ENCODE results near the gene GRIA2. TPM values are rescaled to one million over a fixed set of nuclear protein-coding genes. Genes with fewer than 3 reads are reported as not detected.

The GRIA2 gene
- total RNA-seq, 2 experiments from 2014 or later = not detected

DNA sequence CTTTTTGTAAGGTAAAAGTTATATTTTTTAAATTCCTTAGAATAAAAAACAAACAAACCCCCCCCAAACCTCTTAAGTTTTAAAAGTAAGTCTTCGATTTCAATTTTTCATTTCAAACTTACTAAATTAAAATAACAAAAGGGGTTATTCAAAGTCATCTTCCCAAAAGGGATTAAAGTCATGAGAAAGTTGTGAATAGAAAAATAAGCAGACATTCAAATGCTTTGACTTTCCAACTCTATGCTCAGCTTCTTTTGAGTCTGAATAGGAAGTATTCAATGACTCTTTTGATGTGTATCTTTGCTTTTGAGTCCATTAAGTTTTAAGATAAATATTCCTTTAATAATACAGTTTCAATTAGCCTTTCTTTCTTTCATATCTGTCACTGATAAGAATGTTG, 138.3 kb downstream of the GRIA2 start:
- TF ChIP-seq, protein P1, sequence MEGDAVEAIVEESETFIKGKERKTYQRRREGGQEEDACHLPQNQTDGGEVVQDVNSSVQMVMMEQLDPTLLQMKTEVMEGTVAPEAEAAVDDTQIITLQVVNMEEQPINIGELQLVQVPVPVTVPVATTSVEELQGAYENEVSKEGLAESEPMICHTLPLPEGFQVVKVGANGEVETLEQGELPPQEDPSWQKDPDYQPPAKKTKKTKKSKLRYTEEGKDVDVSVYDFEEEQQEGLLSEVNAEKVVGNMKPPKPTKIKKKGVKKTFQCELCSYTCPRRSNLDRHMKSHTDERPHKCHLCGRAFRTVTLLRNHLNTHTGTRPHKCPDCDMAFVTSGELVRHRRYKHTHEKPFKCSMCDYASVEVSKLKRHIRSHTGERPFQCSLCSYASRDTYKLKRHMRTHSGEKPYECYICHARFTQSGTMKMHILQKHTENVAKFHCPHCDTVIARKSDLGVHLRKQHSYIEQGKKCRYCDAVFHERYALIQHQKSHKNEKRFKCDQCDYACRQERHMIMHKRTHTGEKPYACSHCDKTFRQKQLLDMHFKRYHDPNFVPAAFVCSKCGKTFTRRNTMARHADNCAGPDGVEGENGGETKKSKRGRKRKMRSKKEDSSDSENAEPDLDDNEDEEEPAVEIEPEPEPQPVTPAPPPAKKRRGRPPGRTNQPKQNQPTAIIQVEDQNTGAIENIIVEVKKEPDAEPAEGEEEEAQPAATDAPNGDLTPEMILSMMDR (conservative IDR thresholded peaks at IDR 0.05; ENCODE audit: low read length) = no peak
- no peak for TF ChIP-seq EZH2phosphoT487 (IDR thresholded peaks at IDR 0.05; ENCODE audit: borderline replicate concordance, low read depth, low read length)
- H3K27ac ChIP-seq (ENCODE audit: low read depth, low read length, poor library complexity, severe bottlenecking) = no peak overlapping the region
- intact Hi-C loops (cut with micrococcal nuclease; ENCODE audit: unreplicated experiment) = no loop called here
- H3K4me2 ChIP-seq (ENCODE audit: low read length) = no peak overlapping the region
- no peaks in the 10 kb centered on the region for H3K79me2 ChIP-seq (ENCODE audit: insufficient read depth, low read depth, low read length)
- H3K4me1 ChIP-seq (ENCODE audit: insufficient read depth, low read length, poor library complexity, severe bottlenecking) = no peaks in the 10 kb centered on the region
- no peak overlapping the region for H2AFZ ChIP-seq (ENCODE audit: low read length)
- no TSS peak for BruUV-seq (replicated peaks)
- ChIA-PET POLR2A (no interaction called here), CTCF (ENCODE audit: unreplicated experiment) (no interaction called here)
- H3K36me3 ChIP-seq (ENCODE audit: insufficient read depth, low read length) = no peaks in the 10 kb centered on the region
- H3K9me3 ChIP-seq (ENCODE audit: low read length) = no peaks in the 10 kb centered on the region
- no peaks in the 10 kb centered on the region for H4K20me1 ChIP-seq (ENCODE audit: insufficient read depth, low read length)
- DNase-seq (ENCODE audit: low spot score) = no peak
- no peaks in the 10 kb centered on the region for H3K9me2 ChIP-seq (ENCODE audit: insufficient read depth, low read length)
- no peak overlapping the region for H3K4me3 ChIP-seq (ENCODE audit: low read depth, low read length, poor library complexity, severe bottlenecking)

DNA sequence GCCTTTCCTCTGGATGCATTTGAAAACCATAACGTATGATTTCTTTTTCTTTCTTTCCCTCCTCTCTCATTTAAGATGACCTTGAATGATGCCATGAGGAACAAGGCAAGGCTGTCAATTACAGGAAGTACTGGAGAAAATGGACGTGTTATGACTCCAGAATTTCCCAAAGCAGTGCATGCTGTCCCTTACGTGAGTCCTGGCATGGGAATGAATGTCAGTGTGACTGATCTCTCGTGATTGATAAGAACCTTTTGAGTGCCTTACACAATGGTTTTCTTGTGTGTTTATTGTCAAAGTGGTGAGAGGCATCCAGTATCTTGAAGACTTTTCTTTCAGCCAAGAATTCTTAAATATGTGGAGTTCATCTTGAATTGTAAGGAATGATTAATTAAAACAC, 142.8 kb downstream of the GRIA2 start:
- TF ChIP-seq EZH2phosphoT487 (IDR thresholded peaks at IDR 0.05; ENCODE audit: borderline replicate concordance, low read depth, low read length) = no peak
- TF ChIP-seq, protein P1 (conservative IDR thresholded peaks at IDR 0.05; ENCODE audit: low read length) = no peak
- no peak overlapping the region for H2AFZ ChIP-seq (ENCODE audit: low read length)
- H3K4me2 ChIP-seq (ENCODE audit: low read length) = no peak overlapping the region
- H3K36me3 ChIP-seq (ENCODE audit: insufficient read depth, low read length) = no peaks in the 10 kb centered on the region
- BruUV-seq (replicated peaks) = no TSS peak
- H4K20me1 ChIP-seq (ENCODE audit: insufficient read depth, low read length) = no peaks in the 10 kb centered on the region
- no peaks in the 10 kb centered on the region for H3K9me3 ChIP-seq (ENCODE audit: low read length)
- H3K79me2 ChIP-seq (ENCODE audit: insufficient read depth, low read depth, low read length) = no peaks in the 10 kb centered on the region
- H3K4me3 ChIP-seq (ENCODE audit: low read depth, low read length, poor library complexity, severe bottlenecking) = no peak overlapping the region
- no peaks in the 10 kb centered on the region for H3K9me2 ChIP-seq (ENCODE audit: insufficient read depth, low read length)
- H3K27ac ChIP-seq (ENCODE audit: low read depth, low read length, poor library complexity, severe bottlenecking) = no peak overlapping the region
- POLR2A ChIA-PET = no interaction called here
- CTCF ChIA-PET (ENCODE audit: unreplicated experiment) = no interaction called here
- H3K4me1 ChIP-seq (ENCODE audit: insufficient read depth, low read length, poor library complexity, severe bottlenecking) = no peaks in the 10 kb centered on the region
- intact Hi-C loops (cut with micrococcal nuclease; ENCODE audit: unreplicated experiment) = no loop called here
- DNase-seq (ENCODE audit: low spot score) = no peak

DNA sequence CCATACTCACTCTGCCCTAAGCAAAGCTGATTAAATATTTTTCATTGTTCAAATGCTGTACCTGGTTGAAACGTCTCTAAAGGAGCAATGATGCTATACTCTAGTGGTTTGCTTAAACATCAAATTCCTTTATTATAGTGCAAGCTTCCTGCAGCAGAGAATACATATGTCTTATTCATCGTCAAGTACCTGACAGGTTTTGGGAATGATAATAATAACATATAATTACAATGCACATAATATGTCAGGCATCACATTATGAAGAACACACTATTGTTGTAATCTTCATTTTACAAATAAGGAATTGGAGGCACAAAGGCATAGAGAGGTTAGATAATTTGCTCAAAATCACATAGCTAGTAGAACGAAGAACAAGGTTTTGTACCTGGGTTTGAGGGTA, 151.6 kb downstream of the GRIA2 start:
- Histone ChIP-seq H3K79me2 (ENCODE audit: insufficient read depth, low read depth, low read length) (no peaks in the 10 kb centered on the region), H3K9me3 (ENCODE audit: low read length) (no peaks in the 10 kb centered on the region), H3K4me2 (ENCODE audit: low read length) (no peak overlapping the region), H2AFZ (ENCODE audit: low read length) (no peak overlapping the region), H3K27ac (ENCODE audit: low read depth, low read length, poor library complexity, severe bottlenecking) (no peak overlapping the region), H3K4me1 (ENCODE audit: insufficient read depth, low read length, poor library complexity, severe bottlenecking) (no peaks in the 10 kb centered on the region), H3K4me3 (ENCODE audit: low read depth, low read length, poor library complexity, severe bottlenecking) (no peak overlapping the region), H3K9me2 (ENCODE audit: insufficient read depth, low read length) (no peaks in the 10 kb centered on the region), H4K20me1 (ENCODE audit: insufficient read depth, low read length) (no peaks in the 10 kb centered on the region), H3K36me3 (ENCODE audit: insufficient read depth, low read length) (no peaks in the 10 kb centered on the region)
- DNase-seq (ENCODE audit: low spot score) = no peak
- intact Hi-C loops (cut with micrococcal nuclease; ENCODE audit: unreplicated experiment) = no loop called here
- BruUV-seq (replicated peaks) = no TSS peak
- ChIA-PET CTCF (ENCODE audit: unreplicated experiment) (no interaction called here), POLR2A (interaction anchor here (1.3 kb wide), 1 partner anchor 12 kb away, joined by 3 read pairs; no protein-coding TSS in a partner anchor)
- TF ChIP-seq EZH2phosphoT487 (IDR thresholded peaks at IDR 0.05; ENCODE audit: borderline replicate concordance, low read depth, low read length) = no peak
- TF ChIP-seq, protein P1 (conservative IDR thresholded peaks at IDR 0.05; ENCODE audit: low read length) = no peak
